HG02588 (cell line): ENCODE results near the gene KLHL28.

Experiments
- ATAC-seq: cut with Tn5 transposase; IDR thresholded peaks from one replicate; pipeline ENCODE4 v1.9.1; 2021; ENCODE audit warnings: mild to moderate bottlenecking, moderate library complexity; ENCODE audit not compliant: unreplicated experiment

The KLHL28 gene

GRCh38 chr14:44960646-44961045, 1.1 kb downstream of the KLHL28 start:
- no peak for ATAC-seq

GRCh38 chr14:44960146-44960545, 1.6 kb downstream of the KLHL28 start:
- ATAC-seq = no peak

- no peak for ATAC-seq
Observed at GRCh38 chr14:44959538-44959937, 2.2 kb downstream of the KLHL28 start.

GRCh38 chr14:44956866-44957265, 4.9 kb downstream of the KLHL28 start:
- ATAC-seq = no peak

- ATAC-seq = no peak
Observed at GRCh38 chr14:44955528-44955927, 6.2 kb downstream of the KLHL28 start.

- ATAC-seq = no peak
Observed at GRCh38 chr14:44954750-44955149, 7.0 kb downstream of the KLHL28 start.

GRCh38 chr14:44952391-44953110, 9.2 kb downstream of the KLHL28 start:
- ATAC-seq = no peak

GRCh38 chr14:44951051-44951450, 10.7 kb downstream of the KLHL28 start:
- ATAC-seq = no peak

- no peak for ATAC-seq
Observed at GRCh38 chr14:44945264-44945663, 16.5 kb downstream of the KLHL28 start.

GRCh38 chr14:44944107-44944506, 17.6 kb downstream of the KLHL28 start:
- ATAC-seq = no peak

- ATAC-seq = no peak
Observed at GRCh38 chr14:44942436-44942835, 19.3 kb downstream of the KLHL28 start.

- ATAC-seq = no peak
Observed at GRCh38 chr14:44941591-44941990, 20.2 kb downstream of the KLHL28 start.

- no peak for ATAC-seq
Observed at GRCh38 chr14:44940944-44941343, 20.8 kb downstream of the KLHL28 start.

- no peak for ATAC-seq
Observed at GRCh38 chr14:44940211-44940610, 21.5 kb downstream of the KLHL28 start.

- no peak for ATAC-seq
Observed at GRCh38 chr14:44937547-44937946, 24.2 kb downstream of the KLHL28 start.

GRCh38 chr14:44935155-44935554, 26.6 kb downstream of the KLHL28 start:
- no peak for ATAC-seq

- ATAC-seq = no peak
Observed at GRCh38 chr14:44928793-44929192, 33.0 kb downstream of the KLHL28 start.

- ATAC-seq = no peak
Observed at GRCh38 chr14:44914849-44915248, 46.9 kb downstream of the KLHL28 start.

GRCh38 chr14:44912041-44912869, 49.5 kb downstream of the KLHL28 start:
- ATAC-seq = no peak

- ATAC-seq = no peak
Observed at GRCh38 chr14:44910821-44911220, 50.9 kb downstream of the KLHL28 start.

GRCh38 chr14:44901696-44902095, 60.1 kb downstream of the KLHL28 start:
- ATAC-seq = no peak

GRCh38 chr14:44898551-44898950, 63.2 kb downstream of the KLHL28 start:
- no peak for ATAC-seq
